Hippocampal formation (tissue), 2 donors: ENCODE results near the gene CMSS1.

Source experiments
- DNase-seq, 2 donors: peaks; one replicate each; lab custom pipeline; 2025; lab: John Stamatoyannopoulos, UW

CMSS1 gene

GRCh38 chr3:99901200-99901926, 83.7 kb downstream of the CMSS1 start:
- no peak for DNase-seq

DNA sequence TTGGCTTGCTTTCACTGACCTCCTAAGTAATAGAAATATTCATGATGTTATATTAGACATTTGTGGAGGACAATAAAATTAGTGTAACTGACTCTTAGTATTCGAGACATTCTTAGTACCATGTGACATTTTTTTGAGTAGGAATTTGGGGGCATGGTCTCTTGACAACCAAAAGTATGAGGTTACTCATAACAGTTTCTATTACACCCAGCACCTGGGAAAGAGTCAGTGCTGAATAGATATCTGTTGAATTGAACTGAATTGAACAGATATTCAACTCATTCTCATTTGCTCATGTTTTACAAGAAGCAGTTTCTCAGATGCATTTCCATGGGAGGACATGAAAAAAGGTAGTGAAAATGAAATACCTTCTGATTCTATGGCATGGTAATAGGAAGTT, 84.4 kb downstream of the CMSS1 start:
- DNase-seq, result no peak

GRCh38 chr3:99903869-99904268, 86.2 kb downstream of the CMSS1 start:
- no peak for DNase-seq

DNA sequence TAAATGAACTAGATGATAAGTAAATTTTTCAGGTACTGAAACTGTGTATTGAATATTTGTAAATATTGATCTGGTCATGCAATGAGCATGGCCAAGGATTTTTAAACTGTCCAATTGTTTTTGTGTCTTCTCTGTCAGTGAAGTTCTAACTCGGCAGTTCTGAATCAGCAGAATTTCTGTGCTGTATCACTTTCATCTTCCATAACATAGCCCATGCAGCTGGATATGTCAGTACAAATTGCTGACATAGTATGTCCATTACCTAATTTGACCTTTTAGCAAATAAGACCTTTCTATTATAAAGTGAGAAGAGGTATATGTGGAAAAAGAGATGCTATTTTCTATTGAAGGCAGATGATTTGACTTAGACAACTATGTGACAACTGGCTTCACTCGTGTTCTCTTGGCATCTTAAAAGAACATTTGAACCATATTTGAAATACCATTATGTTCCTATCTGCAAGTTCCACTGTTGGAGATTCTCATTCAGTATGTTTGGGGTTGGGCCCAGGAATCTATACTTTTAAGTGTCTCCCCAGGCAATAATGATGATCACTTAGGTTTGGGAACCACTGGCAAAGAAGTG, 90.4 kb downstream of the CMSS1 start:
- DNase-seq, result no peak

DNA sequence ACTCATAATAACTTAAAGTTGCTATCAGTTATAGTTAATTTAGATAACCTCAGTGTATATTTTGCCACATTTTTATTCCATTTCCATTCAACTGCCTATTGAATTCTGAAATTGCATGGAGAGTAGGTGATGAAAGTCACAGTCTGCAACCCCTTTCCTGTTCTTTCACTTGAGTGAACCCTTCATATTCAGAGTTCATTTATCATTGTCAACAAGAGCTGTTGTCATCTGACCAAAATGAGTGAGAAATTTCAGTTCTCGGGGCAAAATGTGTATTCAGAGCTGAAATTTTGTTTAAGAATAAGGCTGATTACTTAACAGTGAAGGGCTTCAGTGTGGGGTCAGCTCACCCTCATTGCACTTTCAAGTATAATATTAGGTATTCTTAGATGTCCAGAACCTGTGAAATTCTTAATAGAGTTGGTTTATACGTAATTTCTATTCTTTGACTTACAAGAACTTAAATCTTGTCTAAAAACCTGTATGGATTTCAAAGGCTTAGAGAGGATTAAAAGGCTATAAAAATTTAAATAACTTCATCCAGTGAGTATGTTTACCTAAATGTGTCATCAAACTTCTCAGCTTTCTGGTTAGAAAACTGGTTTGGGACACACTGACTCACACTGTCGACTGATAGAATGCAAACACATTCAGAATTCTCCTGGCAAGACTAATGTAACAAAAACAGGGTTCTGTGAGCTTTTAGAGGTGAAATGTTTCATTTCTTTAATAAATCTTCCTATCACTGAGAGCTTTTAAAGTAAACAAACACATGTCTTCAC, 92.2 kb downstream of the CMSS1 start:
- DNase-seq, result no peak

- no peak for DNase-seq
Measured at GRCh38 chr3:99910752-99911290, 93.2 kb downstream of the CMSS1 start.

- no peak for DNase-seq
Measured at GRCh38 chr3:99911433-99911832, 93.8 kb downstream of the CMSS1 start.

DNA sequence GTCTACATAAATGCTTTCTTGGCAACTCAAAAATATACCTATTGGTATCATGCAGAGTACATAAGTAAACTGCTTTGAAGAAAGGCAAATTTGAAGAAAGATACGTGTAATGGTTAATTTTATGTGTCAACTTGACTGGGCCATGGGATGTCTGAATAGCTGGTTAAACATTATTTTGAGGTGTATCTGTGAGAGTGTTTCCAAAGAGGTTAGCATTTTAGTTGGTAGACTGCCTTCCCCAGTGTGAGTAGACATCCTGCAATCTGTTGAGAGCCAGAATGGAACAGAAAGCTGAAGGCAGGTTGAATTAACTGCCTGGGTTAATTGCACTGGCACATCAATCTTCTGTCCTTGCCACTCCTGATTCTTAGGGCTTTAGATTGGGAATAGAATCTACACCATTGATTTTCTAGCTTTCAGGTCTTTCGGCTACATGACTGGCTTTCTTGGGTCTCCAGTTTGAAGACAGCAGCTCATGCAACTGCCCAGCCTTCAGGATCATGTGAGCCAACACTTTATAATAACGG, 98.3 kb downstream of the CMSS1 start:
- no peak for DNase-seq

- DNase-seq, result no peak
Measured at GRCh38 chr3:99918715-99919114, 101.1 kb downstream of the CMSS1 start.

- DNase-seq, result no peak
Measured at GRCh38 chr3:99919694-99920093, 102.0 kb downstream of the CMSS1 start.

DNA sequence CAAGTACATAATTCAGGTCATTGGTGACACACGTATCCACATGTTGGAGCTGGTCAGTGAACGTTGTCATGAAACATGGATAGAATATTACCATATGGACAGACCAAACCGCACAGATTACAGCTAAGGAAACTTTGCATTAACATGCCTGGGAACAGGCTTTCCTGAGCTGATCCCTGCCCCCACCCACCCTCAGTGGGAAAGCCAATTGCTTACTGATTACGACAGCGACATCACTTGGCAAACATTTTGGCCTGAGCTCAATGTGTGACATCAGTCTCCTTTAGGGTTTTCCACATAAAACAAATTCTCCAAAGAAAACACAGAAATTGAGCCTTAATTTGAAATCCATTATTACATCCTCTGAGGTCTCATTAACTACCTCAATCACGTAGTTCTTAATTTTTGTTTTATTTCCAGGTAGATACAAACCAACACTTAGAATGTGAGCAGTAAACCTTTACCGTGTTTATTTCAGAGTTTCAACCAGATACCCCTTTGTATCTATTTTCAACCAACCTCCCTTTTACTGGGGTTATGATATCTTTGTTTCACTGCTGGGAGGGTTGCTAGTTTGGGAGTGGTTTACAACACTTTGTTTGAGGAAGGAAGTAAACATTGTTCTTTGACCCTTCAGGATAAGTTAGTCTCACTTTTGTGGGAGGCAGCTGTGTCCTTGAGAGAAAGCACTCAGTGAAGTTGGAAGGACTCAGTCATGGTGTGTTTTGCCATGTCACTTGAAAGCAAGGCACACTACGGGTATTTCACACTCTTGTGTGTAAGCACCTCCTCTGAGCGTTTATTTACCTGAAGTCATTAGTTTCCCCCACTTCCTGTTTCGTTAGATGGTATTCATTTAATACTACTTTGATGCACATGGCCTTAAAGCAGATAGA, 103.1 kb downstream of the CMSS1 start:
- peak in 1 of 2 donors; percentile 11 for DNase-seq

DNA sequence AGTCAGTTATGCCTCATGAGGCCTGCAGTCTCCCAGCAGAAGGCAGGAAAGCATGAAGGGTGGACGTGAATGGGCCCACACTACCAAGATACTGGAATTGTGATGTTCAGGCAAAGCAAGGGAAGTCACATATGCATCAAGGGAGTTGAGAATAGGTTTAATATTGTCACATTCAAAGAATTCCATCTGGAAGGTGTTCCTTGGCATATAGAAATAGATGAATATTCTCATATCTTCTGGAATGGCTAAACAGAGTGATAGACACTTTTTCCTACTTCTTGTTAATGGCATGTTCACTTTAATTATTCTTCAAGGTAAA, 103.7 kb downstream of the CMSS1 start:
- DNase-seq, result no peak

GRCh38 chr3:99921986-99922385, 104.3 kb downstream of the CMSS1 start:
- DNase-seq, result no peak

DNA sequence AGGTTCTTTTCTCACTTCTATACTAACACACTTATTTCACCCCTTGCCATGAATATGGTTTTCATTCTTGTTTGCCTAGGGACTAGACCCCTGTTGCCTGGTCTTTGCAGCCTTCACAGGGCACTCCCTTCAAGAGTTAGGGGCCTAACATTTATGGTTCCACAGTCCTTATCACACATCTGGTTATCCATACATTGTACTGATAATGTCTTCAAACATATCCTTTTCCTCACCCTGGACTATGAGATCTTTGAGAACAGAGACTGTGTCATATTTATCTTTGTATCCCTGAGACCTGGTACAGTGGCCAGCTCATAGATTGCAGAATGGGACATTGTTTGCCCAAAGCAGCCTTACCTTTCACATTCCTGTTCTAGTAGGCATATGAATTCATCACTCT, 106.2 kb downstream of the CMSS1 start:
- no peak for DNase-seq

DNA sequence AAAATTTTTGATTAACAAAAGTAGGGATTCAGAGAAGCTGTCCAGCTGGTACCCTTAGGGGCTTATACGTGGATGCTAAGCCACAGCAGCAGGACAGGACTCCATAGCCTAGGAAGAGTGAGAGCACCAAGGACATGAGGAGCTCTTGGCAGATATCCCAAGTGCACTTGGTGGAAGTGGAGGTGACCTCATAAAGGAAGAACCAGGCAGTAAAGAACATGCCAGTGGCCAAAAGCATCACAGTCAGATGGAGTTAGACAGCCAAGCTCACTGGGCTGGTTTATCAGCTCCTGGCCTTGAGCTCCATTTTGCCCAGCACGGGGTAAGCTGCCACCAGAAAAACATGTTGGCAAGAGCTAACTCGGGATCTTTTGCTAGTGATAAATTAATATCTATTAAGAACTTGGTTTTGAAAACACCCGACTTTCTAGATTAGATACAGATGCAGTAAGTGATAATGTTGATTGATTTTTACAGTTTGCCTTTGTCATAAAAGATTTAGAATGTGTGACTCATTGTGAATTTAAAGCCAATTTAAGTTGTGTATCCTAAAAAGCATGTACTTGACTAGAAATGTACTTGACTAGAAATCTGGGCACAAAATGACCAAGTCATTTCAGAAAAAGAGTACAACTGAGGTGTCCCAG, 108.0 kb downstream of the CMSS1 start:
- DNase-seq, result no peak

GRCh38 chr3:99927671-99928457, 110.2 kb downstream of the CMSS1 start:
- no peak for DNase-seq

DNA sequence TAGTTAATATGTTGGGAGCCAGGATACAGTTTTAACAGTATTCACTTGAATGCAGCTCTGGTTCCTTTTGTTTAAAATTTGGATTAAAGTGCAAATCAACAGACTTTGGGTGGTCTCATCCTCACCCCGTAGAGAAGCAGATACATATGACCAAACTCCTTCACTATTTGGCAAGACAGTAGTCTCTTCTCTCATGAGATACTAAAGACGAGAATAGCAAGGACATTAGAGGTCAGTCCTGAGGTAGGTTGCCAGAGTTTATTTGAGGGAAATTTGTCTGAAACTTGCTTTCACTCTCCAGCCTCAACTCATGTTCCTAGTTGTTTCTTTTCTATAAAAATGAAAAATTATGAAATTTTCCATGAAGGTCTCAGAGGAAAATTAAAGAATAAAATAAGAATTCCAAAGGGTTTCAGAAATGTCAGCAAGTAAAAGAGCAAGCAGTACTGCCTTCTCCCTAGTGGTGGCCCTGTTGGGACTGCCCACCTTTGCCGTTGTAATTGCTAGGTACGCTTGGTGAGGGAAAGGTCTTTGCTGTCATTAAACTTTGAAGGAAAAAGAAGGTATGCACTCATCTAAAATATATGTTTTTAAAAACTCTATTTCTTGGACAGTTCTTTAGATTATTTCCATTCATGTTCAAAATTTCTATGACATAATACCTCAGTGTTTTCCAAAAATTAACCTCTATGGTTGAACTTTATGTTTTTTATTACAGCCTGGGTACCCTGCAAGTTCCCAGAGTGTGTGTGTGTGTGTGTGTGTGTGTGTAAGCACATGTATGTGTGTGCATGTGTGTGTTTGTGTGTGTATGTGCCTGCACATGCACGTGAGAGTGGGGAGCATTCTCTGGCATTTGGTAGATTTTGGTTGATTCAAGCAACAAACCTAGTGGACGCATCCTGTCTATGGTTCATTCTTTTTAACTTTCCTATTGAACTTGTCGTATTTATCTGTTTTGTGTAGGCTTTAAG, 111.4 kb downstream of the CMSS1 start:
- no peak for DNase-seq

GRCh38 chr3:99929745-99930139, 112.1 kb downstream of the CMSS1 start:
- no peak for DNase-seq

DNA sequence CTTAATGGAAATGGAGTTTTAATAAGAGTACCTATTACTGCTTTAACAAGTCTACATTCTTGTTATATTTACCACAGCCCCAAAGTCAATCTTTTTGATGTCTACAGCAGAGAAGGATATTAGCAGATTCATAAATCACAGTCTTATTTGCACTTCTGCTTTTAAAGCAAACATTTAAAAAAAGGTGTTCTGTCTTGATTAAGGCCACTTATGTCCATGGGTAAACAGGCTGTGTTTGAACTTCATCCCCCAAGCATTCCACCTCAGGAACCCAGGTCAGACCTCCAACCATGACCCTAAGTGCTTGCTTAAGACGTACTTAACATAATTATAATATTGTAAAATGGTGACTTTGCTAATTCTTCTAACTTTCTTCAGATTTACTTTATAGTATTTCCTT, 113.4 kb downstream of the CMSS1 start:
- DNase-seq, result no peak
